GM12872 (cell line): ENCODE results near the gene CEP128.

Experiments
- CTCF ChIP-seq: IDR thresholded peaks from 3 replicates; pipeline ENCODE4 v1.5.1; 2011; ENCODE audit warnings: low read depth, mild to moderate bottlenecking, low read length, moderate library complexity; ENCODE audit not compliant: insufficient read depth

Gene CEP128

GRCh38 chr14:80663541-80663940 is 278.0 kb downstream of the CEP128 start:
- no peak for TF ChIP-seq CTCF

- no peak for TF ChIP-seq CTCF
These were observed 281.8 kb downstream of the CEP128 start for GRCh38 chr14:80659783-80660182.

- no peak for TF ChIP-seq CTCF
These were observed 282.8 kb downstream of the CEP128 start for GRCh38 chr14:80658733-80659132.

GRCh38 chr14:80658155-80658554 is 283.4 kb downstream of the CEP128 start:
- TF ChIP-seq CTCF = no peak

- TF ChIP-seq CTCF = no peak
These were observed 287.6 kb downstream of the CEP128 start for GRCh38 chr14:80653956-80654355.

- no peak for TF ChIP-seq CTCF
These were observed 295.7 kb downstream of the CEP128 start for GRCh38 chr14:80645667-80646413.

GRCh38 chr14:80644826-80645225 is 296.7 kb downstream of the CEP128 start:
- no peak for TF ChIP-seq CTCF
